PC-3 (cell line): ENCODE data around the gene RSRC1. TPM values are rescaled to one million over a fixed set of nuclear protein-coding genes. Genes with fewer than 3 reads are reported as not detected.
"Not testable (repeated sequence)": the region's sequence is repeated elsewhere in the genome, so short reads cannot be mapped to it uniquely, and the experiment has no call there.

ENCODE experiments used
- ATAC-seq: fragments of 200-7000 bp; cut with Tn5 transposase; 2 replicates; pipeline ENCODE4 v1.9.1; 2020; ENCODE audit warnings: mild to moderate bottlenecking, moderate library complexity
- BruUV-seq: library from RNA; stranded (reverse); fragments of 400-500 nt; replicated peaks from 2 replicates; lab custom pipeline; 2021; lab: Mats Ljungman, UMichigan
- CTCF ChIA-PET: fragments of 300-600 bp; sonication (Branson Sonifier 250); formaldehyde crosslinking; loops from one replicate; lab custom pipeline; 2022; ENCODE audit warnings: antibody characterized with exemption; lab: Charles Lee
- POLR2A ChIA-PET: fragments of 300-600 bp; sonication (Branson Sonifier 250); formaldehyde crosslinking; loops from one replicate; lab custom pipeline; 2022; ENCODE audit warnings: antibody characterized with exemption; ENCODE audit not compliant: unreplicated experiment; lab: Charles Lee
- DNase-seq: peaks from one replicate; pipeline ENCODE4 v3.0.0-alpha.2; 2015
- H2AFZ ChIP-seq: fragments of 300-600 bp; sonication (generic); 2 replicates; pipeline ENCODE4 v1.6.0; 2016; ENCODE audit warnings: antibody characterized with exemption, low read length
- H3F3A ChIP-seq: fragments of 300-600 bp; sonication (generic); one replicate; pipeline ENCODE4 v1.6.0; 2017; ENCODE audit warnings: antibody characterized with exemption, low read length, control low read depth, mild to moderate bottlenecking; ENCODE audit not compliant: unreplicated experiment
- H3K27ac ChIP-seq: fragments of 300-600 bp; sonication (generic); 2 replicates; pipeline ENCODE4 v1.5.1; 2016; ENCODE audit warnings: mild to moderate bottlenecking, low read length
- H3K27me3 ChIP-seq: fragments of 300-600 bp; sonication (generic); 2 replicates; pipeline ENCODE4 v1.6.1; 2016; ENCODE audit warnings: low read length, mixed read lengths
- H3K36me3 ChIP-seq: fragments of 300-600 bp; sonication (generic); 2 replicates; pipeline ENCODE4 v1.6.1; 2016; ENCODE audit warnings: low read depth, mixed run types, low read length, mixed read lengths
- H3K4me1 ChIP-seq: fragments of 300-600 bp; sonication (generic); 2 replicates; pipeline ENCODE4 v1.5.1; 2016; ENCODE audit warnings: low read length; ENCODE audit not compliant: insufficient read depth
- H3K4me2 ChIP-seq: fragments of 300-600 bp; sonication (generic); 2 replicates; pipeline ENCODE4 v1.6.0; 2016; ENCODE audit warnings: low read length
- H3K4me3 ChIP-seq: fragments of 300-600 bp; sonication (generic); 2 replicates; pipeline ENCODE4 v1.5.1; 2016; ENCODE audit warnings: mild to moderate bottlenecking, low read length, mixed read lengths
- H3K79me2 ChIP-seq: fragments of 300-600 bp; sonication (generic); 2 replicates; pipeline ENCODE4 v1.6.1; 2017; ENCODE audit warnings: low read length, mixed read lengths
- H3K9ac ChIP-seq: fragments of 300-600 bp; sonication (generic); 2 replicates; pipeline ENCODE4 v1.6.0; 2016; ENCODE audit warnings: mild to moderate bottlenecking, low read length
- H3K9me2 ChIP-seq: fragments of 300-600 bp; sonication (generic); replicated peaks from 2 replicates; pipeline ENCODE4 v1.6.1; 2016; ENCODE audit warnings: mixed run types, low read length, mixed read lengths
- H3K9me3 ChIP-seq: fragments of 300-600 bp; sonication (generic); 2 replicates; pipeline ENCODE4 v1.6.1; 2016; ENCODE audit warnings: low read length, mixed read lengths
- H4K20me1 ChIP-seq: fragments of 300-600 bp; sonication (generic); 2 replicates; pipeline ENCODE4 v1.6.1; 2016; ENCODE audit warnings: low read length, mixed read lengths
- CTCF ChIP-seq: fragments of 300-600 bp; sonication (generic); conservative IDR thresholded peaks from 2 replicates; pipeline ENCODE4 v1.5.1; 2017; ENCODE audit warnings: antibody characterized with exemption, low read depth, mild to moderate bottlenecking, low read length
- EZH2 ChIP-seq: fragments of 300-600 bp; sonication (generic); IDR thresholded peaks from one replicate; pipeline ENCODE4 v1.6.1; 2017; ENCODE audit warnings: antibody characterized with exemption, mild to moderate bottlenecking, low read length; ENCODE audit not compliant: unreplicated experiment
- EZH2phosphoT487 ChIP-seq: fragments of 300-600 bp; sonication (generic); IDR thresholded peaks from 2 replicates; pipeline ENCODE4 v1.6.1; 2018; ENCODE audit warnings: mild to moderate bottlenecking, antibody characterized with exemption, low read length, borderline replicate concordance
- intact Hi-C: fragments of 100-400 bp; cut with micrococcal nuclease; formaldehyde crosslinking; loops from 2 replicates; pipeline ENCODE4 v1.9.0; 2023
- total RNA-seq: library from RNA; depleted of rRNA; stranded (reverse); fragments of >200 nt; gene quantifications from 2 replicates; pipeline ENCODE4 v1.2.3, GENCODE V29; 2014

The RSRC1 gene
- total RNA-seq, 1 experiment from 2014 or later: 39.5 TPM

- Histone ChIP-seq H3K4me3 (peak overlapping the region; percentile 91), H2AFZ (peak overlapping the region; percentile 98), H3K27me3 (no peaks in the 10 kb centered on the region), H3K27ac (peak overlapping the region; percentile 83), H3K79me2 (peaks cover 54% of the 10 kb centered on the region), H3K9ac (peak overlapping the region; percentile 91), H3F3A (no peaks in the 10 kb centered on the region), H3K4me1 (peaks cover 12% of the 10 kb centered on the region), H3K36me3 (no peaks in the 10 kb centered on the region), H3K9me3 (no peaks in the 10 kb centered on the region), H3K4me2 (peak overlapping the region; percentile 86), H4K20me1 (0 out of 2 replicates have a peak, but pooled peaks cover 5% of the 10 kb centered on the region), H3K9me2 (no peaks in the 10 kb centered on the region)
- intact Hi-C loops: loop anchor here (1.0 to 10.0 kb wide), 5 partner anchors 54 to 422 kb away; no protein-coding TSS in a partner anchor
- BruUV-seq: no TSS peak
- ATAC-seq: no peak; the same call in 1 of the 2 replicates
- CTCF ChIA-PET: no interaction called here
- DNase-seq: no peak
- POLR2A ChIA-PET: no interaction called here
- no peak for TF ChIP-seq CTCF
- no peak for TF ChIP-seq EZH2phosphoT487
- no peak for TF ChIP-seq EZH2
Measured at GRCh38 chr3:158110658-158111018, 749 bp downstream of the RSRC1 start.

GRCh38 chr3:158111861-158112260 lies 2.0 kb downstream of the RSRC1 start:
- TF ChIP-seq EZH2 (no peak), EZH2phosphoT487 (no peak), CTCF (no peak)
- peaks cover 66% of the 10 kb centered on the region for H3K79me2 ChIP-seq
- DNase-seq: peak; percentile 2
- H2AFZ ChIP-seq: no peak overlapping the region
- POLR2A ChIA-PET: interaction anchor here (0.5 kb wide), 1 partner anchor 131 kb away, joined by 3 read pairs; no protein-coding TSS in a partner anchor
- intact Hi-C loops: loop anchor here (2.0 to 10.0 kb wide), 4 partner anchors 53 to 421 kb away; no protein-coding TSS in a partner anchor
- no peak for ATAC-seq
- no peaks in the 10 kb centered on the region for H3K36me3 ChIP-seq
- BruUV-seq: no TSS peak
- no peak overlapping the region for H3K9ac ChIP-seq
- no peaks in the 10 kb centered on the region for H3K9me2 ChIP-seq
- H3K27me3 ChIP-seq: no peaks in the 10 kb centered on the region
- H3K4me1 ChIP-seq: peaks cover 12% of the 10 kb centered on the region
- no peaks in the 10 kb centered on the region for H3F3A ChIP-seq
- no peaks in the 10 kb centered on the region for H3K9me3 ChIP-seq
- 0 out of 2 replicates have a peak, but pooled peaks cover 5% of the 10 kb centered on the region for H4K20me1 ChIP-seq
- CTCF ChIA-PET: no interaction called here
- H3K4me3 ChIP-seq: 0 out of 2 replicates have a peak overlapping the region, but pooled peaks have one; percentile 91
- peak overlapping the region; percentile 86 for H3K4me2 ChIP-seq
- H3K27ac ChIP-seq: no peak overlapping the region

- BruUV-seq: not testable (repeated sequence)
- peaks cover 81% of the 10 kb centered on the region for H3K79me2 ChIP-seq
Measured at GRCh38 chr3:158113595-158113994, 3.7 kb downstream of the RSRC1 start.

More at GRCh38 chr3:158113595-158113994, 3.7 kb downstream of the RSRC1 start:
- H2AFZ ChIP-seq, H3K4me3 ChIP-seq, DNase-seq, H3K36me3 ChIP-seq, H3K9me3 ChIP-seq, H4K20me1 ChIP-seq, H3F3A ChIP-seq, H3K27me3 ChIP-seq, H3K4me2 ChIP-seq, H3K9ac ChIP-seq, CTCF ChIA-PET, ATAC-seq, POLR2A ChIA-PET, H3K9me2 ChIP-seq, H3K27ac ChIP-seq: not testable (repeated sequence)
- intact Hi-C loops: loop anchor here (5.0 to 10.0 kb wide), 2 partner anchors 51 to 199 kb away; no protein-coding TSS in a partner anchor
- H3K4me1 ChIP-seq: peaks cover 12% of the 10 kb centered on the region
